Neuronal stem cell (in vitro differentiated cells): ENCODE results near the gene ERP44.

ENCODE experiments used
- DNase-seq: peaks from one replicate; pipeline ENCODE4 v3.0.0-alpha.2; 2013; ENCODE audit warnings: low spot score
- H2AFZ ChIP-seq: one replicate; pipeline ENCODE4 v1.6.1; 2013; ENCODE audit warnings: mild to moderate bottlenecking, low read length, inconsistent platforms
- H2AK5ac ChIP-seq: 2 replicates; pipeline ENCODE4 v1.6.1; 2013; ENCODE audit warnings: low read depth, mild to moderate bottlenecking, inconsistent platforms, low read length, moderate library complexity, mixed read lengths
- H2BK120ac ChIP-seq: 2 replicates; pipeline ENCODE4 v1.6.1; 2013; ENCODE audit warnings: low read depth, mild to moderate bottlenecking, inconsistent platforms, low read length, moderate library complexity, mixed read lengths
- H2BK12ac ChIP-seq: one replicate; pipeline ENCODE4 v1.6.1; 2013; ENCODE audit warnings: low read length, inconsistent platforms
- H2BK15ac ChIP-seq: 2 replicates; pipeline ENCODE4 v1.6.1; 2013; ENCODE audit warnings: mild to moderate bottlenecking, low read length, inconsistent platforms, mixed read lengths
- H2BK5ac ChIP-seq: one replicate; pipeline ENCODE4 v1.6.1; 2013; ENCODE audit warnings: inconsistent platforms, mild to moderate bottlenecking, low read length, moderate library complexity
- H3K14ac ChIP-seq: one replicate; pipeline ENCODE4 v1.6.1; 2013; ENCODE audit warnings: low read length, inconsistent platforms
- H3K18ac ChIP-seq: 2 replicates; pipeline ENCODE4 v1.6.1; 2013; ENCODE audit warnings: low read length, inconsistent platforms
- H3K23ac ChIP-seq: 2 replicates; pipeline ENCODE4 v1.6.1; 2013; ENCODE audit warnings: low read depth, mild to moderate bottlenecking, mixed read lengths, low read length, inconsistent platforms; ENCODE audit not compliant: poor library complexity
- H3K27ac ChIP-seq: replicated peaks from 3 replicates; pipeline ENCODE4 v1.5.1; 2013; ENCODE audit warnings: low read length, inconsistent platforms
- H3K27me3 ChIP-seq, 3 experiments: 2 replicates each; pipeline ENCODE4 v1.6.1; 2013; ENCODE audit warnings: low read length in 3 of 3, mild to moderate bottlenecking in 2 of 3, inconsistent platforms in 1 of 3, low read depth in 1 of 3, mixed read lengths in 1 of 3, moderate library complexity in 1 of 3; ENCODE audit not compliant: control insufficient read depth in 3 of 3, insufficient read depth in 3 of 3
- H3K36me3 ChIP-seq, 2 donors: replicated peaks in 1 of 2; 2 replicates each; pipeline ENCODE4 v1.6.1; 2013; ENCODE audit warnings: low read length in 2 of 2; ENCODE audit not compliant: control insufficient read depth in 2 of 2, insufficient read depth in 2 of 2
- H3K4ac ChIP-seq: 2 replicates; pipeline ENCODE4 v1.6.1; 2013; ENCODE audit warnings: inconsistent platforms, mild to moderate bottlenecking, low read length, moderate library complexity
- H3K4me1 ChIP-seq, 2 donors: 1 replicate in 1 of 2; 2 replicates in 1 of 2; pipeline ENCODE4 v1.6.1; 2013; ENCODE audit warnings: low read length in 2 of 2, low read depth in 1 of 2; ENCODE audit not compliant: control insufficient read depth in 2 of 2, insufficient read depth in 1 of 2
- H3K4me2 ChIP-seq: one replicate; pipeline ENCODE4 v1.6.1; 2013; ENCODE audit warnings: mild to moderate bottlenecking, low read length, inconsistent platforms; ENCODE audit not compliant: insufficient read depth, poor library complexity, severe bottlenecking
- H3K4me3 ChIP-seq, 2 donors: 2 replicates each; pipeline ENCODE4 v1.5.1; 2013; ENCODE audit warnings: low read length in 2 of 2, mild to moderate bottlenecking in 2 of 2, inconsistent platforms in 1 of 2, moderate library complexity in 1 of 2
- H3K79me1 ChIP-seq: one replicate; pipeline ENCODE4 v1.6.1; 2013; ENCODE audit warnings: low read depth, mild to moderate bottlenecking, inconsistent platforms, low read length, moderate library complexity
- H3K9ac ChIP-seq: one replicate; pipeline ENCODE4 v1.6.1; 2013; ENCODE audit warnings: mild to moderate bottlenecking, low read depth, low read length, inconsistent platforms; ENCODE audit not compliant: poor library complexity
- H3K9me3 ChIP-seq, 2 donors: replicated peaks in 1 of 2; 2 replicates each; pipeline versions ENCODE3 to v1.6.1; 2013; ENCODE audit warnings: low read length in 2 of 2, mild to moderate bottlenecking in 2 of 2, inconsistent platforms in 1 of 2, low read depth in 1 of 2, mixed read lengths in 1 of 2, moderate library complexity in 1 of 2; ENCODE audit not compliant: control insufficient read depth in 2 of 2, insufficient read depth in 1 of 2
- H4K8ac ChIP-seq: one replicate; pipeline ENCODE4 v1.6.1; 2013; ENCODE audit warnings: low read depth, mild to moderate bottlenecking, inconsistent platforms, low read length, moderate library complexity
- H4K91ac ChIP-seq: one replicate; pipeline ENCODE4 v1.6.1; 2013; ENCODE audit warnings: low read length, low read depth, mild to moderate bottlenecking, inconsistent platforms; ENCODE audit not compliant: poor library complexity
- WGBS, 2 donors: extraction: QIAGEN DNeasy Blood & Tissue Kit; methylation state at CpG; one replicate each; pipeline ENCODE4 v1.1.7; 2013; ENCODE audit warnings: missing lambda C conversion rate in 2 of 2, mixed read lengths in 1 of 2; ENCODE audit not compliant: insufficient read length in 2 of 2, insufficient replicate concordance in 1 of 2; ENCODE audit errors: extremely low coverage in 2 of 2; 5-methylcytosine and 5-hydroxymethylcytosine counted together

The ERP44 gene

DNA sequence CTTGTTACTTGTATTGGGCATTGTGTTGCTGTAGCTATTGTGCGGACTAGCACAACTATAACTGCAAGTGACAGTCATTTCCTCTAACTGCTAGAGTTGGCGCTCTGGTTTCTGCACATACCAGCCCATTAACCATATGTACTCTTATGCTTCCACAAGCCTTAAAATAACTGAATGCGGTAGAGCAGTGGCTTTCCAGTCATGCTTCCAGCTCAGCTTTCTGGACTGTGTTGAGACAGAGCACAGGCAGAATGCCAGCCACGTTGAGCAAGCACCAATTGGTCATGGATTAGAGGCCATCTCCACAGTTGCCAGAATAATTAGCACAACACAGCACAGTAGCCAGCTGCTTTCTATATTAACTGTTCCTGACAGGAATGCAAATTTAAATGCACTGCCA, 12.4 kb upstream of the ERP44 start:
- peaks cover 0 to 2% of the 10 kb centered on the region in 2 donors for H3K9me3 ChIP-seq
- peak overlapping the region; percentile 13 for H3K27ac ChIP-seq
- H2BK120ac ChIP-seq: no peak overlapping the region
- H2BK12ac ChIP-seq: no peak overlapping the region
- no peak overlapping the region for H4K91ac ChIP-seq
- H2AK5ac ChIP-seq: no peak overlapping the region
- H3K4me1 ChIP-seq: peaks cover 0 to 8% of the 10 kb centered on the region in 2 donors
- no peak overlapping the region for H3K9ac ChIP-seq
- no peak overlapping the region for H2BK15ac ChIP-seq
- H4K8ac ChIP-seq: no peak overlapping the region
- H3K4me2 ChIP-seq: no peak overlapping the region
- no peaks in the 10 kb centered on the region for H3K27me3 ChIP-seq
- no peak overlapping the region for H3K4me3 ChIP-seq
- no peak overlapping the region for H3K23ac ChIP-seq
- H3K14ac ChIP-seq: no peak overlapping the region
- peaks cover 4 to 74% of the 10 kb centered on the region in 2 donors for H3K36me3 ChIP-seq
- H2BK5ac ChIP-seq: no peak overlapping the region
- no peak overlapping the region for H2AFZ ChIP-seq
- DNase-seq: no peak
- no CpG with 5 or more reads among the region's 4 CpGs for WGBS, 2 donors
- H3K79me1 ChIP-seq: no peaks in the 10 kb centered on the region
- no peak overlapping the region for H3K4ac ChIP-seq
- no peak overlapping the region for H3K18ac ChIP-seq

DNA sequence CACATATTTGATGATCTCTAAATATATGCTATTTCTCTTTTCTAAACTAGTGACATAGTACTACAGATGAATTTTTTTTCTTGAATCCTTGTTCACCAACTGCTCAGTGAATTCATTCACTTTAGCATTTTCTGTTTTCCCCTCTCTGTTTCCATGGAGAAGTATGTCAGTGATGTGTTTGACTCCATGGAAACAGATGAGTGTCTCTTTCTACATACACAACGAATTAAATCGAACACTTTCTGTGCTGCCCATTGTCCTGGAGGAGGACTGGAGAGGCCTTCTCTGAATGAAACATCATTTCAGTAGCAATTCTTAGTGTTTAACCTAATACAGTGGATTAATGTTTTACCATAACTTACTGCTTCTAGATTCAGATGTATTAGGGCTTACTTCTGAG, 9.8 kb upstream of the ERP44 start:
- peaks cover 0 to 8% of the 10 kb centered on the region in 2 donors for H3K4me1 ChIP-seq
- no peak overlapping the region for H3K18ac ChIP-seq
- H3K4me3 ChIP-seq: no peak overlapping the region
- no peaks in the 10 kb centered on the region for H3K79me1 ChIP-seq
- peaks cover 0 to 2% of the 10 kb centered on the region in 2 donors for H3K9me3 ChIP-seq
- H3K4ac ChIP-seq: no peak overlapping the region
- no peak overlapping the region for H2BK12ac ChIP-seq
- no peak overlapping the region for H2AK5ac ChIP-seq
- H3K36me3 ChIP-seq: peaks cover 11 to 87% of the 10 kb centered on the region in 2 donors
- no peak overlapping the region for H3K9ac ChIP-seq
- DNase-seq: no peak
- H2BK5ac ChIP-seq: no peak overlapping the region
- H3K4me2 ChIP-seq: no peak overlapping the region
- H3K27ac ChIP-seq: no peak overlapping the region
- no peaks in the 10 kb centered on the region for H3K27me3 ChIP-seq
- no peak overlapping the region for H2BK15ac ChIP-seq
- no peak overlapping the region for H4K91ac ChIP-seq
- no peak overlapping the region for H3K14ac ChIP-seq
- no peak overlapping the region for H4K8ac ChIP-seq
- no peak overlapping the region for H2BK120ac ChIP-seq
- no peak overlapping the region for H3K23ac ChIP-seq
- no peak overlapping the region for H2AFZ ChIP-seq
- no CpG with 5 or more reads among the region's 2 CpGs for WGBS, 2 donors

DNA sequence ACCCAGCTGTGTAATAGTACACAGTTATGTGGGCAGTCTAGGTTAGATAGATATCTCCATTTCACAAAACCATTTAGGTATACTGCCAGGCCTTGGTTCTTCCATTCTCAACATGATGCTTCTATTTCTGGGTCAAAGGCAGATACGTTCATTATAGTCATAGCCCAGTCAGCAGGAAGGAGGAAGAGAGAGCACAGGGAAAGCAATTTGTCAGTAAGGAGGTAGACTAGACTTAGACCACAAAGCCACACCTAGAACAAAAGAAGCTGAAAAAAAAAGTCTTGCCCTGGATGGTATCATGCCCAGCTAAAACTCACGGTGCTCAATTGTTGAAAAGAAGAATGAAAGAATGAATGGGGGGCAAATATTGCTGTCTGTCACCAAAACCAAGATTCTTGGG, 7.8 kb upstream of the ERP44 start:
- Histone ChIP-seq H2BK12ac (no peak overlapping the region), H3K23ac (no peak overlapping the region), H3K27ac (no peak overlapping the region), H3K9me3 (peaks cover 0 to 2% of the 10 kb centered on the region in 2 donors), H2AK5ac (no peak overlapping the region), H3K36me3 (peaks cover 13 to 79% of the 10 kb centered on the region in 2 donors), H3K4ac (no peak overlapping the region), H3K27me3 (no peaks in the 10 kb centered on the region), H3K4me1 (peaks cover 0 to 8% of the 10 kb centered on the region in 2 donors), H3K14ac (no peak overlapping the region), H4K8ac (no peak overlapping the region), H3K4me3 (no peak overlapping the region), H4K91ac (no peak overlapping the region), H2BK120ac (no peak overlapping the region), H3K18ac (no peak overlapping the region), H2BK15ac (no peak overlapping the region), H2AFZ (no peak overlapping the region), H3K9ac (no peak overlapping the region), H2BK5ac (no peak overlapping the region), H3K79me1 (no peaks in the 10 kb centered on the region), H3K4me2 (no peak overlapping the region)
- WGBS, 2 donors: no CpG with 5 or more reads among the region's 2 CpGs
- no peak for DNase-seq

DNA sequence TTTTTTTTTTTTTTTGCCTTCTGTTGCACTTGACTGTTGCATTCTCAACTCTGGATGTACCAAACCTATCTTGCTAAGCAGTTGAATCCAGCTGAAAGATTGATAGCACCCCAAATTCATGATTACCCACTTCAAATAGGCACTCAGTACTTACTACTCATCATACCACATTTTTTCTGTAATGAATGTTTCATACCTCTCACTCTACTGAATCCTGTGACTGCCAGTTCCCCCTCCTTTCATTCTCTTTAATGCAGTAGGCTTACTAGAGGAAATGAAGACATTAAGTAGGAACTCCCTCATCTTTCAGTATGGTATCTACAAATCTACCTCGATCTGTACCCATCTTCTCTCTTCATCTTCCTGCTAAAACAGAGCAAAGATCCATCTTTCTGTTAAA, 7.1 kb upstream of the ERP44 start:
- Histone ChIP-seq H2BK120ac (no peak overlapping the region), H3K23ac (no peak overlapping the region), H2AK5ac (no peak overlapping the region), H2BK12ac (no peak overlapping the region), H4K8ac (no peak overlapping the region), H3K14ac (no peak overlapping the region), H3K4ac (no peak overlapping the region), H4K91ac (no peak overlapping the region), H2BK5ac (no peak overlapping the region), H2BK15ac (no peak overlapping the region), H3K4me3 (no peak overlapping the region), H3K36me3 (peaks cover 13 to 79% of the 10 kb centered on the region in 2 donors), H3K4me2 (no peak overlapping the region), H3K18ac (no peak overlapping the region), H3K27ac (no peak overlapping the region), H3K9ac (no peak overlapping the region), H3K79me1 (no peaks in the 10 kb centered on the region), H2AFZ (no peak overlapping the region), H3K9me3 (no peaks in the 10 kb centered on the region), H3K4me1 (peaks cover 0 to 5% of the 10 kb centered on the region in 2 donors), H3K27me3 (no peaks in the 10 kb centered on the region)
- DNase-seq: no peak
- no CpG with 5 or more reads among the region's 1 CpG for WGBS, 2 donors
